HG02981 (cell line): Measurements from ENCODE around the gene PITHD1.
A peak's percentile ranks its signal among the peaks of the same experiment; 100 is the strongest.
"Not testable (repeated sequence)": the region's sequence is repeated elsewhere in the genome, so short reads cannot be mapped to it uniquely, and the experiment has no call there.

ENCODE experiments used
- ATAC-seq: cut with Tn5 transposase; IDR thresholded peaks from one replicate; pipeline ENCODE4 v1.9.1; 2021; ENCODE audit warnings: mild to moderate bottlenecking, moderate library complexity; ENCODE audit not compliant: unreplicated experiment

PITHD1 gene

GRCh38 chr1:23797478-23798448 is 19.5 kb downstream of the PITHD1 start:
- ATAC-seq, result no peak

GRCh38 chr1:23798662-23799142 is 20.5 kb downstream of the PITHD1 start:
- no peak for ATAC-seq

- ATAC-seq, result no peak
Measured at GRCh38 chr1:23799255-23799569, 21.0 kb downstream of the PITHD1 start.

GRCh38 chr1:23799570-23800399 is 21.6 kb downstream of the PITHD1 start:
- no peak for ATAC-seq

- ATAC-seq, result peak; percentile 77
Measured at GRCh38 chr1:23800400-23801337, 22.5 kb downstream of the PITHD1 start, which contains the start of gene GALE. Gene GALE (minus strand): TSS chr1:23800754. CDS start chr1:23799007, 1,747 bp downstream.

- no peak for ATAC-seq
Measured at GRCh38 chr1:23801338-23801748, 23.1 kb downstream of the PITHD1 start.

GRCh38 chr1:23801876-23802275 is 23.7 kb downstream of the PITHD1 start:
- no peak for ATAC-seq

- ATAC-seq, result not testable (repeated sequence)
Measured at GRCh38 chr1:23802809-23803342, 24.7 kb downstream of the PITHD1 start.

- no peak for ATAC-seq
Measured at GRCh38 chr1:23803674-23804073, 25.5 kb downstream of the PITHD1 start.

GRCh38 chr1:23804183-23804835 is 26.1 kb downstream of the PITHD1 start:
- ATAC-seq, result no peak

GRCh38 chr1:23805025-23805424 is 26.8 kb downstream of the PITHD1 start:
- no peak for ATAC-seq

- ATAC-seq, result no peak
Measured at GRCh38 chr1:23806280-23806679, 28.1 kb downstream of the PITHD1 start.

- ATAC-seq, result no peak
Measured at GRCh38 chr1:23807453-23807852, 29.2 kb downstream of the PITHD1 start.

- peak; percentile 68 for ATAC-seq
Measured at GRCh38 chr1:23809751-23810171, 31.5 kb downstream of the PITHD1 start.

GRCh38 chr1:23810818-23811540 is 32.8 kb downstream of the PITHD1 start:
- no peak for ATAC-seq

- no peak for ATAC-seq
Measured at GRCh38 chr1:23814016-23814415, 35.8 kb downstream of the PITHD1 start.

- no peak for ATAC-seq
Measured at GRCh38 chr1:23816361-23816760, 38.1 kb downstream of the PITHD1 start.

- no peak for ATAC-seq
Measured at GRCh38 chr1:23816906-23817305, 38.7 kb downstream of the PITHD1 start.

- ATAC-seq, result no peak
Measured at GRCh38 chr1:23817633-23818032, 39.4 kb downstream of the PITHD1 start.
